OCI-LY3 (cell line): Measurements from ENCODE around the gene SSR3.

Experiments
- CTCF ChIP-seq: fragments of 200-600, 300-600 bp; sonication (generic); IDR thresholded peaks from 2 replicates; pipeline ENCODE4 v1.5.1; 2014; ENCODE audit warnings: antibody characterized with exemption, low read length, low read depth
- EZH2phosphoT487 ChIP-seq: fragments of 200-600 bp; shearing (Covaris generic); IDR thresholded peaks from 2 replicates; pipeline ENCODE4 v1.6.1; 2018; ENCODE audit warnings: antibody characterized with exemption, mixed run types, low read depth

GRCh38 chr3:156587760-156588069 lies 32.8 kb upstream of the SSR3 start:
- TF ChIP-seq CTCF (no peak), EZH2phosphoT487 (no peak)
